Activated naive CD4-positive, alpha-beta T cell treated with anti-CD3 and anti-CD28 coated beads, Interleukin-2, amount 50 U/mL, for 72 hours (primary cell): ENCODE data around the gene NTM. TPM values are rescaled to one million over a fixed set of nuclear protein-coding genes. Genes with fewer than 3 reads are reported as not detected.

Experiments used
- ATAC-seq, 2 donors: fragments of 150-1000 bp; cut with Tn5 transposase; 2 replicates each; pipeline ENCODE4 v1.10.0; 2021; ENCODE audit warnings: mild to moderate bottlenecking in 2 of 2, moderate library complexity in 2 of 2
- DNase-seq, 2 donors: peaks; one replicate each; pipeline ENCODE4 v3.0.0; 2021 to 2022; ENCODE audit warnings: low spot score in 2 of 2
- H3K27ac Mint-ChIP-seq, 2 donors: one replicate each; pipeline ENCODE4 v1.8.0; 2022; ENCODE audit warnings: mild to moderate bottlenecking in 2 of 2, mixed read lengths in 2 of 2
- H3K36me3 Mint-ChIP-seq, 2 donors: one replicate each; pipeline ENCODE4 v1.8.0; 2022; ENCODE audit warnings: mixed read lengths in 2 of 2
- H3K9me3 Mint-ChIP-seq, 2 donors: one replicate each; pipeline ENCODE4 v1.8.0; 2022; ENCODE audit warnings: mixed read lengths in 2 of 2
- total RNA-seq, 2 donors: library from RNA; stranded (reverse); gene quantifications; one replicate each; pipeline ENCODE4 v1.2.3, GENCODE V29; 2022

NTM gene
- total RNA-seq, 2 donors from 2014 or later: not detected

DNA sequence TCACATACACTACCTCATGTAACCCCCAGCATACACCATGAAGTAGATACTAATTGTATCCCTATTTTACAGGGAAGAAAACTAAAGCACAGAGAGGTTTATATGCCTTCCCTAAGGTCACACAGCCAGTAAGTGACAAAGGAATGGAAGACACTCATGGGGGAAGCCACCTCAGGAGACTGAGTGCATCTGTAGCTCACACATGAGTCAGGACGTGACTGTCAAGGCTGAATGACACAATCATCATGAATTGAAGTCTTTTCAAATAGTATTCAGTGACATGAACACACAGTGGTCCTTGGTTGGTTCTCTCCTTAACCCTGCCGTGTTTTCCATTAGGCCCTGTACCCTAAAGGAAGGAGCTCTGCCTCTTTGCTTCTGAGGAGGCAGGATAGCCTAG is 463.0 kb downstream of the NTM start:
- Mint-ChIP-seq H3K36me3 (no peaks in the 10 kb centered on the region), H3K9me3 (peaks cover 2 to 5% of the 10 kb centered on the region in 2 donors), H3K27ac (no peak overlapping the region)
- DNase-seq: no peak
- no peak for ATAC-seq

DNA sequence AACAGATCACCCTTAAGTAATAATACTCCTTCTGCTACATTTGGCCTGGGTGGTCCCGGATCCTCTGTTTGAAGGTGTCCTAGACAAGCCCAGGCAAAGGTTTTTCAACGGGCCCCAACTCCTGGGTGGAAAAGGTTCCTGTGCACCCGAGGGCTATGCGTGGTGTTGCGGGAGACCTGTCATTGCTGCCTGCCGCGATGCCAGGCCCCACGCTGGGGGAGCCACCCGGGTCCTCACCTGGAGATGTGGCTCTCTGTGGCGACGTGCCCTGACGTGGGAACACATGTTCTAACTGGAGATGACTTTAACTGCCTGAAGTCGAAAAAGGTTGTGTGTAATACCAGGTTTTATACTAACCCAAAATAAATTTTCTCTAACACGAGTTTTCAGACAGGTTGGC is 467.1 kb downstream of the NTM start:
- H3K27ac Mint-ChIP-seq: no peak overlapping the region
- DNase-seq (no peak), ATAC-seq (no peak)
- peaks cover 0 to 8% of the 10 kb centered on the region in 2 donors for H3K36me3 Mint-ChIP-seq
- peaks cover 17% of the 10 kb centered on the region in 2 donors for H3K9me3 Mint-ChIP-seq

DNA sequence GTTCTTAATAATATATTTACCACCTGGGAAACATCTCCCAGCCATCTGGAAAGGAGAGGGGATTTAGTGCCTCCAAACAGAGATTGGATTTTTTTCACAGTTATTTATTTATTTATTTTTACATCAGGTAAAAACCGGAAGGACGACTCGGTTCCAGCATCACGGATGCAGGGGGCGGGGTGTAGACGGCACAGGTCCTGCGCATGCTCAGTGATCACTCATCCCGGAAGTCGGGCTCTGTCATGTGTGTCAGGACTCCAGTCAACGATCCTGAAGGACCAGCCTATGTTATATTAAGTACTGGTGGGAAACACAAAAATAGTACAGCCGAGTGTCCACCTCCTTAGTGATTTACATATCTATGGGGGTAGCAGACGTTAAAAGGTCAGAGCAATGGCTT is 467.6 kb downstream of the NTM start:
- H3K36me3 Mint-ChIP-seq: peaks cover 0 to 8% of the 10 kb centered on the region in 2 donors
- no peak for ATAC-seq
- peaks cover 17% of the 10 kb centered on the region in 2 donors for H3K9me3 Mint-ChIP-seq
- DNase-seq: no peak
- no peak overlapping the region for H3K27ac Mint-ChIP-seq

DNA sequence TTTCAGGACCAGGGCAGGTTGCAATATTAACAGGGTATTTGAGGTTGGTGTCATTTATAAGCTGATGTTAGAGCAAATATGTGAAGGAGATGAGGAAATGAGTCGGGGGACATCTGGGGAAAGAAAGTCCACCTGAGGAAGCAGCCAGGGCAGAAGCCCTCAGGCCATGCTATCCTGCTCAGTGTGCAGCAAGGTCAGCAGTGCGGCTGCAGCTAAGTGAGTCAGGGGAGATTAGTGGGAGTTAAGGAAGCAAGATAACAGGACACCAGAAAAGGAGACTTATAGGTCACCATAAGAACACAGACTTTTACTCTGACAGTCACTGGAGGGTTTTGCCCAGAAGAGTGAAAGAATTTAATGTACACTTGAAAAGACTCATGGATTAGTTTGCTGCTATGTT is 468.9 kb downstream of the NTM start:
- ATAC-seq (no peak), DNase-seq (no peak)
- H3K27ac Mint-ChIP-seq: no peak overlapping the region
- peaks cover 14 to 17% of the 10 kb centered on the region in 2 donors for H3K9me3 Mint-ChIP-seq
- H3K36me3 Mint-ChIP-seq: peaks cover 0 to 8% of the 10 kb centered on the region in 2 donors

DNA sequence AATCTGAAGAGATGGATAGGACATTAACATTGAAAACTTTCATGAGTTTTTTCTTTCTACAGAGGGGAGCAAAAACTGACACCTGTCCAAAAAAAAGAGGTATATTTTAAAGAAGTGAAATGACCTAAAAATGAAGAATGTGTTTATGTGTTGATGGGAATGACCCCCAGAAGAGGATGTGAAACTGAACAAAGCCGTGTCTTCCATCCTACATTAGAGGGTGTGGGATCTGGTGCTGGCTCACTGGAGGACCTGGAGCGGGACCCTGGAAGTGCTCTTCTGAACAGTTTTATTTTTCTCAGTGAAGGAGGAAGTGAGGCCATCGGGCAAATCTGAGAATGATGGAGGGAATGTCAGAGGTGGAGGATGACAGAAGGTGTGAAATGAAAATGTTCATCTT is 470.1 kb downstream of the NTM start:
- DNase-seq (no peak), ATAC-seq (no peak)
- Mint-ChIP-seq H3K36me3 (peaks cover 0 to 8% of the 10 kb centered on the region in 2 donors), H3K9me3 (peaks cover 14 to 17% of the 10 kb centered on the region in 2 donors), H3K27ac (no peak overlapping the region)

DNA sequence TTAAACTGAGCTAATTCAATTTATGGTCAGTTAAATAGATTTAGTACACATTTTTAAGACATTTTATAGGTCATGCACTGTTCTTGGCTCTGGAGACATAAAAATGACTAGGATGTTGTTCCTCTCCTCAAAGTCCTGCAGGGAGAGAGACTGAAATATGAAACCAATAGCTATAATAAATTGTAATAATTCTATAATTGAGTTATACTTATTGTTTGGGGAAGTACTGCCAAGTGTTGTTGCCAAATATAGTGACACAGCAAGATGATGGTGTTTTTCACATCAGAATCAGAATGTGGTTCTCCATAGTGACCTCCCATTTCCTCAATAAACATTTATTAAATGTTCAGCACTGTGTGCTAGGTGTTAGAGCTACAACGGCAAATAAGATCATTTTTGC is 470.6 kb downstream of the NTM start:
- H3K9me3 Mint-ChIP-seq: peaks cover 14 to 17% of the 10 kb centered on the region in 2 donors
- ATAC-seq (no peak), DNase-seq (no peak)
- peaks cover 0 to 8% of the 10 kb centered on the region in 2 donors for H3K36me3 Mint-ChIP-seq
- no peak overlapping the region for H3K27ac Mint-ChIP-seq

DNA sequence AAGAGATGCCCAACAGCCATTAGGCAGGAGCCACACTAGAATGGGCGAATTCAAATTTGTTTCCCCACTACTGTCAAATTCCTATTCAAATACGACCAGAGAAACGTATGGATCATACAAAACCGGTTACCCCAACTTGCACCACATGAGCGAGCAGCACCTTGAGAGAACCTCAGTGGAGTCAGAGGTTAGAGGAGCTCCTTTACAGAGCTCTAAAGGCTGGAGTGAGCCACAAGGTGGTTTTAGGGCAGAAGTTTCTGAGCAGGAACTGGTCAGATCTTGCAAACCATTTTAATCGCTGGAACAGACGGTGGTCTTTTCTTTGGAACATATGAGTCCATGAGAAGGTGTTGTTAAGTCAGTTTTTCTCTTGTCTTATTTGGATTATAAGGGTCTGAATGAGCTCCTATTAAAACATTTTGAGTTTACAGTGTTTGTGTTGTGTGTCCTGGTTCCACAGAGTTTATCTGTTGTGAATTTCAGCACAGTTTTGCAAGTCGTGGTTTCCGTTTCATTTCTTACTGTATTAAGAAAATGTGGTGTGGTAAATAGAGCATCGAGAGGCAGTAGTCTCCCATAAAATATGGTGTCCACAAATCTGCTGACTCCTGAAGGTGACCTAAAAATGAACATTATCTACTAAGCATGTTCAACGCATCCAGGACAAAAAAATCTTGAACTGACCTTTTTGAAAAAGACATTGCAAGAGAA is 471.7 kb downstream of the NTM start:
- H3K9me3 Mint-ChIP-seq: peaks cover 14 to 17% of the 10 kb centered on the region in 2 donors
- DNase-seq (no peak), ATAC-seq (no peak)
- H3K27ac Mint-ChIP-seq: no peak overlapping the region
- H3K36me3 Mint-ChIP-seq: peaks cover 0 to 8% of the 10 kb centered on the region in 2 donors

DNA sequence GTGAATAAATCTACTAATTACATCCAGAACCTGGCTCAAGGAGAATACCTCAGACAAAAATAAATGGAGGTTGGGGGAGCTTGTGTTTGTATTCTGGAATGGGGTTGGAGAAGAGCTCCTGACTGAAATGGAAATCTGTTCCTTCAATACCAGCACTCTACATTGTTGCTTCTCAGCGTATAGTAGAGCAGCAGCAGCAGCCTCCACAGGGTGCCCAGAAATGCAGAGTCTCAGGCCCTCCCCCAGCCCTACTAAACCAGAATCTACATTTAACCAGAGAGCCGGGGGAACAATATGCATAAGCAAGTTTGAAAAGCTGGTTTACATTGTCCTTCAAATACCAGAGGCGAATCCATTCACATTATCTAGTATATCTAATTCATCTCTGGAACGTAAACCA is 474.8 kb downstream of the NTM start:
- no peak for ATAC-seq
- no peak for DNase-seq
- peaks cover 5% of the 10 kb centered on the region in 2 donors for H3K9me3 Mint-ChIP-seq
- peaks cover 0 to under 1% of the 10 kb centered on the region in 2 donors for H3K36me3 Mint-ChIP-seq
- H3K27ac Mint-ChIP-seq: no peak overlapping the region

DNA sequence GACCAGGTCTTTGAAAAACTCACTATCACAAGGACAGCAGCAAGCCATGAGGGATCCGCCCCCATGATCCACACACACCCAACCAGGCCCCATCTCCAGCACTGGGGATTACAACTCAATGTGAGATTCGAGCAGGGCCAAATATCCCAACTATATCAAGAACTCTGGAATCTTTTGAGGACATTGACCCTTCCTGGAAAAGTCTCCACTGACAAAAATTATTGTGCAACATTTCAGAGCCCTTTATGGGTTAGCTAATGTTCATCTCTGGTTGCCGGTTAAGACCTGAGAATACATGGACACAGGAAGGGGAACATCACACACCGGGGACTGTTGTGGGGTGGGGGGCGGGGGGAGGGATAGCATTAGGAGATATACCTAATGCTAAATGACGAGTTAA is 479.1 kb downstream of the NTM start:
- no peak for DNase-seq
- Mint-ChIP-seq H3K9me3 (peaks cover 5 to 10% of the 10 kb centered on the region in 2 donors), H3K36me3 (no peaks in the 10 kb centered on the region), H3K27ac (no peak overlapping the region)
- no peak for ATAC-seq

DNA sequence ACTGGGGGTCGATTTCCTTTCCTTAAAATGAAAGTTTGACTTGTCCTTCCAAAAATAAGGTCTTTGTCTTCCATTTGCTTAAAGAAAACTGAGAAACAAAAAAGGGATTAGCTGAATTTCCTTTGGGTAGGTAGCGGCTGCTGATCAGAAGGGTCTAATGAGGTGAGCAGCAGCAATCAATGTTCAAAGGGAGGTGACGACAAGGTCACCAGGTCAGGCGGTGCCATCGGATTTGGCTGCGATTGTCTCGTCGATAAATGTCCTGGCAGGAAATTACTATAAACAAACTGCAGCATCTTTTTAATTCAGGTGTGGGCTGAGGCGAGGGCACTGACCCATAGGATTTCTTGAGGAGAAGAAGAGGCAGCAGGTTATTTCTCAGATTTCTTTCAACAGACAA is 480.1 kb downstream of the NTM start:
- no peak for ATAC-seq
- H3K9me3 Mint-ChIP-seq: peaks cover 5 to 14% of the 10 kb centered on the region in 2 donors
- DNase-seq: no peak
- no peaks in the 10 kb centered on the region for H3K36me3 Mint-ChIP-seq
- H3K27ac Mint-ChIP-seq: no peak overlapping the region

DNA sequence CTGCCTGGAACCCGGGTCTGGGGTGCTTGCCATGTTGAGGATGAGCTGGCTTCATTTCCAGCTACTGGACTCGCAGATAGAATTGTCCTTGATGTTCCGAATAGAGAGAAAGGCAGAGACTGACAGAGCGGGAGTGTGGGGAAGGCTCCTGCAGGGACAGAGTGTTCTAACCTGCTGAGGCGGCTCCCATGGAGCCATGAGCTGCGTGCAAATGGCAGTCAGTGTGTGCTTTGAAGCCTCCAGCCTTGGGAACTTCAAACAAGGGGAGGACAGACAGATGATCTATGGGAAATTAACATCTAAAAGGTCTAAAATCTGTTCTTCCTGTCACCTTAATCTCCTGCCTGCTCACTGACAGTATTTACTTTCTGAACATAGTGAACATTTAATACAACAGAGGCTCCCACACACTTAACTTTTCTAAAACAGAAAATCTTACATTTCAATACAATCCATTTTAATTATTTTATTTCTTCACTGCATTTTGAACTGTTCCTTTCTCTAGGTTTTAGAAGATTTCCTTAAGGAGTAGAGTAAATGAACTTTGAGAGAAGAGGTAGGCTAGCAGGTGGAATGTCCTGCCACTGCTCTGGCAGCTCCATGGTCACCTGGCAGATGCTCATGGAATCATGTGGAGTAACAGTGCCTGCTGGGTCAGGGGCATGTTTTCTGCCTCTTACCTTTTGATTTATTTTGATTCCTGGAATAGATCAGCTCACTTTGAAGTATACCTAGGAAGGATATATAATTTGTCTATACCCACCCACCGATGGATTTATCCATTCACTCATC is 481.7 kb downstream of the NTM start:
- no peak for ATAC-seq
- Mint-ChIP-seq H3K27ac (no peak overlapping the region), H3K36me3 (no peaks in the 10 kb centered on the region), H3K9me3 (peaks cover 5 to 14% of the 10 kb centered on the region in 2 donors)
- no peak for DNase-seq

DNA sequence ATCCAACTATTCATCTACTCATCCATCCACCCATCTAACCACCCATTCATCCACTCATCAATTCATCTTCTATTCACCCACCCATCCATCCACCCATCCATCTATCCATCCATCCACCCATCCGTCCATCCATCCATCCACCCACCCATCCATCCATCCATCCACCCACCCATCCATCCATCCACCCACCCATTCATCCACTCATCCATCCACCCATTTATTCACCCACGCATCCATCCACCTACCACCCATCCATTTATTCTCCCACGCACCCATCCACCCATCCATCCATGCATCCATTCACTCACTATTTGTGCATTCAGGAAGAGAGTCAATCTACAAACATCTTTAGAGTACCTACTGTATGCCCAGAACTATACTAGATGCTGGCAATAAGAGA is 482.3 kb downstream of the NTM start:
- ATAC-seq (no peak), DNase-seq (no peak)
- H3K9me3 Mint-ChIP-seq: peaks cover 5 to 14% of the 10 kb centered on the region in 2 donors
- no peak overlapping the region for H3K27ac Mint-ChIP-seq
- H3K36me3 Mint-ChIP-seq: no peaks in the 10 kb centered on the region

DNA sequence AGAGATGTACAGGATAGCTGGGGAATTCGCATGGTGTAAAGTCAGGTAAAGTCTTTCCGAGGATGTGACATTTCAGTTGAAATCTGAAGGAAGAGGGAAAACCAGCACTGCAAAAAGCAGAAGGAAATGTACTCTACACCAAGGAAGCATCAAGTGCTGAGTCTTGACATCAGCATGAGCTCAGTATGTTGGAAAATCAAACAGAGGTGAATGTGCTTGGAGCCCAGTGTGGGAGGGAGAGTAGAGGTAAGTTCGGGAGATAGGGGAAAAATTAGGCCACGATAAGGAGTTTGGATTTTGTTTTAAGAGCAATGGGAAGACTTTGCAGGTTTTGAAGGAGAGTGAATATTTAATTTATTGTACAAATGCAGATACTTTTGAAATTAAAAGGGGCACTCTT is 484.0 kb downstream of the NTM start:
- Mint-ChIP-seq H3K36me3 (no peaks in the 10 kb centered on the region), H3K9me3 (peaks cover 5 to 15% of the 10 kb centered on the region in 2 donors)
- no peak for ATAC-seq

DNA sequence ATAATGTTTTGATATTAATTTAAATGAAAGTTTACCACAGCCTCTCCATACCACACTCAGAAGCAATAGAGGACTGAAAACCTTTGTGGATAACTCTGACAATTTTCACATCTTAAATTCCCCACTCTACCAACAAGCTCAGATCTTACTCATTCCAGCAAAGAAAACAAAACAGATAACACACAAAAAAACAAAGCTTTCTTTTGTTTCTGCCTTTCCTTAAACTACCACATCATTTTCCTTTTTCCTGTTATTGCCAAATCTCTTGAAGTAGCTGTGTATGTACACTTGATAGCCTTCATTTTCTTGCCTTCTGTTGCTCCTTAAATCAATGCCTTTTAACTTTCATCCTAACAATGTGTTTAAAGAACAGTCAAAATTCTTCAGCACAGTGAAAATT is 484.9 kb downstream of the NTM start:
- DNase-seq (no peak), ATAC-seq (no peak)
- Mint-ChIP-seq H3K27ac (no peak overlapping the region), H3K9me3 (peaks cover 5 to 18% of the 10 kb centered on the region in 2 donors), H3K36me3 (no peaks in the 10 kb centered on the region)

More for the DNA sequence above, 484.0 kb downstream of the NTM start:
- DNase-seq: no peak
- H3K27ac Mint-ChIP-seq: no peak overlapping the region

DNA sequence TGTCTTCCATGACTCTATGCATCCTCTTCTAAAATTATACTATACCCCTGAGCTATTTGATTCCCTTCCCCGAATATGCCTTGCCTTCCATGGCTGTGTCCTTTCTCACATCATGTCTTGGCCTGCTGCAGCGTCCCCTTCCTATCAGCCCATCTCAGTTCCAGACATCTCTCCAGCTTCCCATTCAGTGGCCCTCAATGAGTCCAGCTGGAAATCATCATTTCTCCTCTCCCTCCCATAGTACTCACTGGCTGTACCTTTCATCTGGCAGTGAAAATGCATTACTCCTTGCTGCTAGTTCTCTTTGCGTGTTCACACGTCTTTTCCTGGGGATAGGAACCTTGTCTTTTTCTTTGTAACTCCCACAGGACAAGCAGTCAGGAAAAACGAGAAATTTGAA is 486.8 kb downstream of the NTM start:
- H3K9me3 Mint-ChIP-seq: peaks cover 5 to 21% of the 10 kb centered on the region in 2 donors
- no peak overlapping the region for H3K27ac Mint-ChIP-seq
- DNase-seq: no peak
- no peak for ATAC-seq
- no peaks in the 10 kb centered on the region for H3K36me3 Mint-ChIP-seq

DNA sequence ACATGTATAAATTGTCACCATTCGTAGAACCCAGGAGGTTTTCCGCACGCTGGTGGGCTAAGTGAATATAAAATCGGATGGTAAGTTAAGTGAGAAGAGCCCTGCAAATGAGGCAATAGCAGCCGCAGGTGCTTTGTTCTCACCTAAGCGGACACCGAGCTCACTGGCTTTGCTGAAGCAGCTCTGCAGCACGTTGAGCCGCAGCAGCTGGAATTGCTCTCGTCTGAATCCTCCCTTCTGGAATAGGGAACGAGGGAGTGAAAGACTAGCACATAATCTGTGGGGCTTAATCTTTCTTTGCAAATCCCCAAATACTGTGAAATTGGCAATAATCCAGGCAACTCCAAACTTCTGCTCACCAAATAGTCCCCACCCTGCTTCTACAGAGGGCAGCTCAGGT is 488.1 kb downstream of the NTM start:
- H3K36me3 Mint-ChIP-seq: no peaks in the 10 kb centered on the region
- ATAC-seq: no peak
- H3K9me3 Mint-ChIP-seq: peaks cover under 1 to 13% of the 10 kb centered on the region in 2 donors
- no peak for DNase-seq
- H3K27ac Mint-ChIP-seq: no peak overlapping the region

DNA sequence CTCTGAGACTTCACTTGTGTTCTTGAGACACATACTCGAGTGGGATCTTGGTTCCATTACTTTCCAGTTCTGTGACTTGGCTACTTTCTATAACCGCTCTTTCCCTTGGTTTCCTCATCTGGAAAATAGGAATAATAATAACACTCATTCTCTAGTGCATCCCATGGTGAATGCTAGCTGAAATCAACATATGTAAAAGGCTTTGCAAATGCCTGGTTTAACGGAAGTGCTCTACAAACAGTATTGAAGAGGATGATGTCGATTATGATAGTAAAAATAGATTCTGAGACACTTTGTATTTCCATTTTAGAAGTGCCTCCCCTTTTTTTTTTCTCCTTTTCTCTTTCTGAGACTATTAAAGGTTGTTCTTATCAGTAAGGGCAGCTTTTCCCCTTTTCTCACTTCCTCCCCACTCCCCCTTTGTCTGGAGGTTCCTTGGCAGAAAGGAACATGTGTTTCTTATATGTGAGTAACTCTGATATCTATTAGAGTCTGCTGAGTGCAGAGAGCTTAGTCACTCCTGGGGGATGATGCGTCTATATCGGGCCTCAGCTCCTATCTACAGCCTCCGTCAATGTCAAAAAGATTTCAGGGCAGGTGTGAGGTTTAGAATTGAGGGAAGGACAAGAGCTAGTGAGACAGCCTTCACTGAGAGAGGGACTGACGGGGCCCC is 489.3 kb downstream of the NTM start:
- DNase-seq (no peak), ATAC-seq (no peak)
- no peak overlapping the region for H3K27ac Mint-ChIP-seq
- H3K9me3 Mint-ChIP-seq: peaks cover 0 to 8% of the 10 kb centered on the region in 2 donors
- H3K36me3 Mint-ChIP-seq: no peaks in the 10 kb centered on the region
